Trophoblast cell (in vitro differentiated cells and primary cell): ENCODE results near the gene KCNQ2.

Experiments
- DNase-seq, 2 donors: peaks; one replicate each; pipeline ENCODE4 v3.0.0-alpha.2; 2016
- H2AFZ ChIP-seq: 2 replicates; pipeline ENCODE4 v1.6.1; 2013; ENCODE audit warnings: low read length, moderate library complexity, mild to moderate bottlenecking; ENCODE audit not compliant: insufficient read depth, poor library complexity
- H2AK5ac ChIP-seq: 2 replicates; pipeline ENCODE4 v1.6.1; 2013; ENCODE audit warnings: mild to moderate bottlenecking, low read length
- H2BK120ac ChIP-seq: 2 replicates; pipeline ENCODE4 v1.6.1; 2013; ENCODE audit warnings: low read length, mild to moderate bottlenecking, moderate library complexity; ENCODE audit not compliant: insufficient read depth, poor library complexity
- H2BK12ac ChIP-seq: 2 replicates; pipeline ENCODE4 v1.6.1; 2013; ENCODE audit warnings: mild to moderate bottlenecking, low read length, moderate library complexity
- H2BK5ac ChIP-seq: 2 replicates; pipeline ENCODE4 v1.6.1; 2013; ENCODE audit warnings: low read length, low read depth, moderate library complexity, mild to moderate bottlenecking; ENCODE audit not compliant: poor library complexity
- H3K14ac ChIP-seq: 2 replicates; pipeline ENCODE4 v1.6.1; 2013; ENCODE audit warnings: mild to moderate bottlenecking, low read length
- H3K18ac ChIP-seq: 2 replicates; pipeline ENCODE4 v1.6.1; 2013; ENCODE audit warnings: mild to moderate bottlenecking, low read length
- H3K23ac ChIP-seq: 2 replicates; pipeline ENCODE4 v1.6.1; 2013; ENCODE audit warnings: low read length
- H3K27ac ChIP-seq: 2 replicates; pipeline ENCODE4 v1.5.1; 2013; ENCODE audit warnings: low read depth, mild to moderate bottlenecking, inconsistent platforms, low read length, moderate library complexity
- H3K27me3 ChIP-seq: 2 replicates; pipeline ENCODE4 v1.6.1; 2013; ENCODE audit warnings: inconsistent platforms, mild to moderate bottlenecking, low read length, moderate library complexity; ENCODE audit not compliant: insufficient read depth
- H3K36me3 ChIP-seq, 2 experiments: 1 replicate in 1 of 2; 2 replicates in 1 of 2; pipeline ENCODE4 v1.6.1; 2013; ENCODE audit warnings: low read length in 2 of 2, mild to moderate bottlenecking in 2 of 2, moderate library complexity in 1 of 2; ENCODE audit not compliant: insufficient read depth in 2 of 2, control insufficient read depth in 1 of 2
- H3K4ac ChIP-seq: 2 replicates; pipeline ENCODE4 v1.6.1; 2013; ENCODE audit warnings: low read depth, mild to moderate bottlenecking, low read length, moderate library complexity
- H3K4me1 ChIP-seq, 2 experiments: 1 replicate in 1 of 2; 2 replicates in 1 of 2; pipeline ENCODE4 v1.6.1; 2013; ENCODE audit warnings: low read length in 2 of 2, mild to moderate bottlenecking in 2 of 2, moderate library complexity in 1 of 2; ENCODE audit not compliant: insufficient read depth in 2 of 2, control insufficient read depth in 1 of 2
- H3K4me2 ChIP-seq: 2 replicates; pipeline ENCODE4 v1.6.1; 2013; ENCODE audit warnings: inconsistent platforms, mild to moderate bottlenecking, low read length, moderate library complexity
- H3K4me3 ChIP-seq: 2 replicates; pipeline ENCODE4 v1.5.1; 2013; ENCODE audit warnings: mild to moderate bottlenecking, low read depth, low read length, inconsistent platforms
- H3K79me1 ChIP-seq: one replicate; pipeline ENCODE4 v1.6.1; 2013; ENCODE audit warnings: low read length
- H3K79me2 ChIP-seq: 2 replicates; pipeline ENCODE4 v1.6.1; 2013; ENCODE audit warnings: low read length, mild to moderate bottlenecking; ENCODE audit not compliant: control insufficient read depth, insufficient read depth, poor library complexity
- H3K9ac ChIP-seq: 2 replicates; pipeline ENCODE4 v1.6.1; 2013; ENCODE audit warnings: mild to moderate bottlenecking, low read length
- H3K9me3 ChIP-seq: 2 replicates; pipeline ENCODE4 v1.6.1; 2013; ENCODE audit warnings: low read depth, mild to moderate bottlenecking, control low read depth, inconsistent platforms, low read length; ENCODE audit not compliant: insufficient read depth
- H4K12ac ChIP-seq: 2 replicates; pipeline ENCODE4 v1.6.1; 2013; ENCODE audit warnings: low read depth, mild to moderate bottlenecking, low read length, moderate library complexity
- H4K8ac ChIP-seq: 2 replicates; pipeline ENCODE4 v1.6.1; 2013; ENCODE audit warnings: low read depth, mild to moderate bottlenecking, low read length, moderate library complexity
- H4K91ac ChIP-seq: one replicate; pipeline ENCODE4 v1.6.1; 2013; ENCODE audit warnings: low read depth, mild to moderate bottlenecking, low read length, moderate library complexity
- WGBS: extraction: QIAGEN DNeasy Blood & Tissue Kit; methylation state at CpG from one replicate; pipeline ENCODE4 v1.1.7; 2013; ENCODE audit warnings: missing lambda C conversion rate; ENCODE audit not compliant: insufficient read length, insufficient coverage; ENCODE audit errors: extremely low coverage; 5-methylcytosine and 5-hydroxymethylcytosine counted together

Gene KCNQ2

DNA sequence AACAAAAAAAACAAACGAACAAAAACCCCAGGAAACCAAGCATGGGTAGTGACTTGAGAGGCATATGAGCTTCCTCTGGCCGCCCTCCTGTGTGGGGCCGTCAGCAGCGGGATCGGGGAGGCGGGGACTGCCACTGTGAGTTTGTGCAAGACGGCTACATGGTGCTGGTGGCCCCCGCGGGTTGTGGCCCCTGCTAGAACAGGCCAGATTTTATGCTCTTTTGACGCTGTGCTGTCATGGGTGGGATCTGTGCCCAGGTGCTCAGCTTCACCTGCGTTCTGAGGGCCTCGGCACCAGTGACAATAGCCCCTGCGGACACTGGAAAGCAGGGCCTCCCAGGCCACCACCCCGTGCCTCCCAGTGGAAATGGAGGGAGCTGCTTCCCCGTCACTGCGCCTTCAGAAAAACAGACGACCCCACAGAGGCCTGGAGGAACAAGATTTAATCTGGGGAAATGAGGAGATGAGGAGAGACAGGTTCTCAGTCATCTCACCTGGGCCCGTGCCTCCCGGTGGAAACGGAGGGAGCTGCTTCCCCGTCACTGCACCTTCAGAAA lies 4.7 kb upstream of the KCNQ2 start:
- WGBS = no CpG with 5 or more reads among the region's 21 CpGs
- no peak overlapping the region for H2AFZ ChIP-seq

DNA sequence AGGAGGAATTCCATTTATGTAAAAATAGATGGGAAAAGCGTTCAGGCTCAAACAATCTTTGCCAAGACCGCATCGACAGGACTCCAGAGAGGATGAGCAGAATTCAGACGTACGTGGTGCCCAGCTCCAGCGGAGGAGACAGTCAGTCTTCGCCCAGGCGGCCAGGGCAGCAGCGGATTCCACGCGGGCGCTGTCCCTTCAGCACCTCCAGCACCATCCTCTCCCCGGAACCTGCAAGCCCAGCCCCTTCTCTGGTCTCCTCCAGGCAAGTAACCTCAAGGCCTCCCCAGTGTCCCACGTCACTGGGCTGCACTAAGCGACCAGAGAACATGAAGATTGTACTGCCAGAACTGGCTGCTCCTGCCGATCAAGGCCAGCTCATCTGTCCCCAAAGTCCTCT lies 2.8 kb upstream of the KCNQ2 start:
- Histone ChIP-seq H2AFZ (no peak overlapping the region), H3K4me2 (no peak overlapping the region), H4K12ac (no peak overlapping the region), H3K4ac (no peak overlapping the region), H4K91ac (no peak overlapping the region), H2AK5ac (no peak overlapping the region), H3K27me3 (peaks cover 23% of the 10 kb centered on the region), H3K9me3 (peaks cover 1% of the 10 kb centered on the region), H3K18ac (no peak overlapping the region), H3K4me1 (peaks cover 5% of the 10 kb centered on the region in 2 experiments), H3K36me3 (no peaks in the 10 kb centered on the region), H2BK12ac (no peak overlapping the region), H3K27ac (no peak overlapping the region), H3K9ac (no peak overlapping the region), H2BK5ac (no peak overlapping the region), H3K4me3 (no peak overlapping the region), H3K14ac (no peak overlapping the region), H3K23ac (no peak overlapping the region), H2BK120ac (no peak overlapping the region), H3K79me1 (no peaks in the 10 kb centered on the region), H4K8ac (no peak overlapping the region), H3K79me2 (no peaks in the 10 kb centered on the region)
- WGBS = no CpG with 5 or more reads among the region's 16 CpGs
- DNase-seq = peak; percentile 5 to 11

More for the DNA sequence above, 4.7 kb upstream of the KCNQ2 start:
- Histone ChIP-seq H3K79me2 (no peaks in the 10 kb centered on the region), H3K14ac (no peak overlapping the region), H3K4me3 (no peak overlapping the region), H2BK5ac (no peak overlapping the region), H3K79me1 (no peaks in the 10 kb centered on the region), H3K27me3 (peaks cover 4% of the 10 kb centered on the region), H2AK5ac (no peak overlapping the region), H3K27ac (no peak overlapping the region), H3K9ac (no peak overlapping the region), H4K8ac (no peak overlapping the region), H3K36me3 (no peaks in the 10 kb centered on the region), H2BK120ac (no peak overlapping the region), H2BK12ac (no peak overlapping the region), H3K9me3 (peaks cover 1% of the 10 kb centered on the region), H4K91ac (no peak overlapping the region), H3K18ac (no peak overlapping the region), H3K4ac (no peak overlapping the region), H3K4me1 (peaks cover 2% of the 10 kb centered on the region in 2 experiments), H3K4me2 (no peak overlapping the region), H3K23ac (no peak overlapping the region), H4K12ac (no peak overlapping the region)
- DNase-seq = no peak

DNA sequence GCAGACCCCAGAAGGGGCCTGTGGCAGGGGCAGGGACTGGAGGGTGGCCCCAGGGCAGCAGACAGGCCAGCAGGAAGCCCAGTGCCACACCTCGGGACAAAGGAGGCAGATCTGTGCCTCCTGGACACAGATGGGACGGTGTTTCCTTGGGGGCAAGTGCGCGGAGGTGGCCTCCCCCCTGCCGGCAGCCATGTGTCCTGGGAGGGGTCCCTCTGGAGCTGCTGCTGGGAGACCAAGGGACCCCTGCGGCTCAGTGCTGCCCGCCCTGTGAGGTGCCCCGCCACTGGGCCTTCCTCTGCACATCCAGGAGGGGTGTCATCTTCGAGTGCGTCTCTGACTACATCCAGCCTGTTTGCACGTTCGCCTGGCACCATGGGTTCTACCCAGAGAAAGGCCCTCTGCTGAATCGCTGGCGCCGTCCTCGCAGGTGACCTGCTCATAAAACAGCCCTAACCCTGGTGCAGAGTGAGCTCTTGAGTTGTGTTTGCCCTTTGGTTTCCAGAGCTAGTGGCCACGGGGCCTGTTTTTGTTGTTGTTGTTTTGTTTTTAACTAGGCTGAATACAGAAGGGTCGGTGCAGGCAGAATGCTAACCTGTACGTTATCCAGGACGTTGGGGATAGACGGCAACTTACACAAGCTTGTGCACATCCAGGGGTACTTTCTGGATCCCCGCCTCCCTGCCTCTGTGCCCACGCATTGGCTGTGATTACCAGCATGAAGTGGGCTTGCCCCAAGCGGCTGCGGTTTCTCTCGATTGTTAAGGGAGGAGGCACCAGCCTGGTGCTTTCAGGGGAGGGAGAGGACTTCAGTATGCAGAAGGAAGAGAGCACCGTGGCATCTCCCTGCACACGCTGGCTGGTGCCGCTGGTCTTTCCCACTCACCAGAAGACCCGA lies 1.3 kb upstream of the KCNQ2 start:
- Histone ChIP-seq H3K4me1 (peaks cover 5% of the 10 kb centered on the region in 2 experiments), H2BK120ac (no peak overlapping the region), H3K9me3 (peaks cover 1% of the 10 kb centered on the region), H3K36me3 (no peaks in the 10 kb centered on the region), H4K8ac (no peak overlapping the region), H3K9ac (no peak overlapping the region), H3K27ac (no peak overlapping the region), H2BK5ac (no peak overlapping the region), H2AK5ac (no peak overlapping the region), H3K79me2 (no peaks in the 10 kb centered on the region), H3K79me1 (no peaks in the 10 kb centered on the region), H3K23ac (no peak overlapping the region), H3K27me3 (peaks cover 24% of the 10 kb centered on the region), H3K14ac (no peak overlapping the region), H2AFZ (no peak overlapping the region), H2BK12ac (no peak overlapping the region), H3K18ac (no peak overlapping the region), H3K4me2 (no peak overlapping the region), H3K4ac (no peak overlapping the region), H4K91ac (no peak overlapping the region), H3K4me3 (no peak overlapping the region), H4K12ac (no peak overlapping the region)
- WGBS = no CpG with 5 or more reads among the region's 30 CpGs
- DNase-seq = no peak

DNA sequence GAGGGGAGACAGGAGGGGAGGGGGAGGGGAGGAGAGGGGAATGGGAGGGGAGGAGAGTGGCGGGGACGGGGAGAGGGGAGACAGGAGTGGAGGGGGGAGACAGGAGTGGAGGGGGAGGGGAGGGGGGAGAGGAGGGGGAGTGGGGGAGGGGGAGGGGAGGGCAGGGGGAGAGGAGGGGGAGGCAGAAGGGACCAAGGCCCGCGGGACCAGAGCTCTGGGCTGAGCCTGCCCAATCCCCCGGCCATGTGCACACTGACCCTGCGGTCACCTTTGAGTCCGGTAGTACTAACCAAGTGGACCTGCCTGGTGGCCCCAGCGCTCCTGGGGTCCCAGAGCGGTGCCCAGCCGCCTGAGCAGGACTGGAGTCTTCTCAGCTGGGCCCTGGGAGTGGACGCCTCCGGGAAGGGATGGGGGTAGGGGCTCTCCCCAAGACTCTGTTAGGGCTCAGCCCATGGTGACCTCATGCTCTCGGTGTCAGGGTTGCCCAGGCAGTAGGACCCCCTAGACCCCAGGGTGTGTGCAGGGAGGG lies 471 bp upstream of the KCNQ2 start:
- Histone ChIP-seq H3K4me2 (no peak overlapping the region), H3K4me1 (peaks cover 5% of the 10 kb centered on the region in 2 experiments), H3K23ac (no peak overlapping the region), H3K36me3 (no peaks in the 10 kb centered on the region), H3K9me3 (peaks cover 1% of the 10 kb centered on the region), H3K79me2 (no peaks in the 10 kb centered on the region), H3K4me3 (no peak overlapping the region), H3K18ac (no peak overlapping the region), H4K12ac (no peak overlapping the region), H2AK5ac (no peak overlapping the region), H2BK12ac (no peak overlapping the region), H4K8ac (no peak overlapping the region), H3K27me3 (peaks cover 24% of the 10 kb centered on the region), H3K9ac (no peak overlapping the region), H3K79me1 (no peaks in the 10 kb centered on the region), H3K27ac (no peak overlapping the region), H2BK5ac (no peak overlapping the region), H2AFZ (no peak overlapping the region), H4K91ac (no peak overlapping the region), H3K14ac (no peak overlapping the region), H3K4ac (no peak overlapping the region), H2BK120ac (no peak overlapping the region)
- no peak for DNase-seq
- no CpG with 5 or more reads among the region's 13 CpGs for WGBS
